HG02884 (cell line): ENCODE measurements around the gene SLC26A6.

Experiments
- ATAC-seq: cut with Tn5 transposase; IDR thresholded peaks from one replicate; pipeline ENCODE4 v1.9.1; 2021; ENCODE audit warnings: mild to moderate bottlenecking, moderate library complexity; ENCODE audit not compliant: unreplicated experiment

The SLC26A6 gene

DNA sequence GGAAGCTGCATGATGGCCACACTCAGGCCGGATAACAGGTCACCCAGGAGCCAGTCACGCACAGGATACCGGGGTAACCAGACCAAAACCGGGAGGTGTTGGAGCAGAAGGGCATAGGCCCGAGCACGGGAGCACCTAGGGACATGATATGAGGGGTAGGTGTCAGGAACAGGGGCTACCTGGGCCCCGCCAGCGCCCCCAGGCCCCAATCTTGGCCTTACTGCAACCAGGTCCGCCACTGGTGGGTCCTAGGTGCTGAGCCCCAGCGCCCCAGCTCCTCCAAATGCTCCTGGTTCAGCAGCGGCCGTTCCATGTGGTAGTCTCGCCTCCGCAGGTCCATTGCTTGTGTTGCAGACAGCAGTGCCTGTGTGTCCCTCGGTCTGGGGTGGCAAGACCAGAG is 2.0 kb downstream of the SLC26A6 start:
- ATAC-seq: no peak

DNA sequence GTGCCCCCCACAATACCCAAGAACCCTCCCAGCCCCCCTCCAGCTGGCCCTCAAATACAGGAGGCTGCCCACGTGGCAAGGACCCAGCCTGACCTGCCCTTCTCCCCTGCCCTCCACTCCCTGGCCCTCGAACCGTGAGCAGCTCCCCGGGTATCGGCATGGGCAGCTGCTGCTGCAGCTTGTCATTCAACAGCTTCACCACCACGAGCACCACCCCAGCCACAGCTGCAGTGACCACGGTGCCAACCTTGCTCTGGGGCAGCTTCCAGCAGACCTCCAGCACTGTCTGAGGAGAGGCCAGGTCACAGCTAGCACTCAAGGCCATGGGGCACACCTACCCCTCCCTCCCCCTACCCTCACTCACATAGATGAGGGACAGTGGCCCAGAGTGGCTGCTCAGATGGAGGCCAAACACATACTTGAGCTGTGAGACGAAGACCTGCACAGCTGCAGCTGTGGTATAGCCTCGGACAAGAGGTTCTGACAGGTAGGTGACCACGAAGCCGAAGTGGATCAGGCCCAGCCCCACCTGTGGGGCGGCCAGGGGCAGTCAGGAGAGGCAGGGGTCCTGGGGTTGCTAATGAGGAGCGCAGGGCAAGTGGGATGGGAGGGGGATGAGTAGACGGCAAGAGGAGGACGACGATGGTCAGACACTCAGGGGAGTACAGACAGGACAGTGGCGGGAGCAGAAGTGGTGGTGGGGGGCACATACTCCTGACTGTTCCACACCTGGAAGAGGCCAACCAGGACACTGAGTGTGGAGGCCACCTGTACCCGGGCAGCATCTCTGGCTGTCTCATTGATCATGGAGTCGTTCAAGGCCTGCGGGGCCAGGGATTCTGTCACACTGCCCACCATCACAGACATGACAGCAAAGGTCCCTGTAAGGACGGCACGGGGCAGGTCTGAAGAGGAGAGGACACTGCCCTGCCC is 3.5 kb downstream of the SLC26A6 start:
- no peak for ATAC-seq

DNA sequence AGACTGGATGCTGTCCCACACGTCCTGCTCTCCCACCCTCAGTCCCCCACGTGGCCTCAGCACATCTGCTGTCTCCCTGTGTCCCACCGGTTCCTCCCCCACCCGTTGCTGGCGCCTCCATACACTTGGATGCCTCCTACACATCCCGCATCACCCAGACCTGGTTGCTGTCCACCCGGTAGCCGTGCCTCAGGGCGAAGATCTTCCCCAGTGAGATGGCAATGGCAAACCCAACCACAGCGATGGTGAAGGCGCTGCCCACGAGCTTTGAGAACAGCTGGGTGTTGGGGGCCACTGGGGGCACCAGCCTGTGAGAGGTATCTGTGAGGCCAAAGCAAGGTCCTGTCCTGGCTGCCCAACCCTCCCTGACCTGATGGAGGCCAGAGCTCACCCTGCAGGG is 4.4 kb downstream of the SLC26A6 start:
- no peak for ATAC-seq

DNA sequence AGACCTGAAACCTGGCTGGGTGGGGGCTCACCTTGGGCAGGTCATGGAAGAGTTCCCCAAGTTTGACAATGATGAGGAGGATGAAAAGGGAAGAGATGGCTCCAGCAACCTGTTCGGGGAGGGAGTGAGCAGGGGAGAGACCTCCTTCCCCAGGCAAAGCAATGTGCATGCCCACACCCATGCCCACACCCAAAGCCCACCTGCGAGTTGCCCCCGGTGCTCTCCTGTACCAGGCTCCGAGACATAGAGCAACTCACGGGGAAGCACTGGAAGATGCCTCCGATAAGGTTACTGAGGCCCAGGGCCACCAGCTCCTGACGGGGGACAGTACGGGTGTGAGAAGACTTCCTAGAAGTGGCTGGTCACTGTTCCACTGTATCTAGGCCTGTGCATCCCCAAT is 4.9 kb downstream of the SLC26A6 start:
- ATAC-seq: no peak

DNA sequence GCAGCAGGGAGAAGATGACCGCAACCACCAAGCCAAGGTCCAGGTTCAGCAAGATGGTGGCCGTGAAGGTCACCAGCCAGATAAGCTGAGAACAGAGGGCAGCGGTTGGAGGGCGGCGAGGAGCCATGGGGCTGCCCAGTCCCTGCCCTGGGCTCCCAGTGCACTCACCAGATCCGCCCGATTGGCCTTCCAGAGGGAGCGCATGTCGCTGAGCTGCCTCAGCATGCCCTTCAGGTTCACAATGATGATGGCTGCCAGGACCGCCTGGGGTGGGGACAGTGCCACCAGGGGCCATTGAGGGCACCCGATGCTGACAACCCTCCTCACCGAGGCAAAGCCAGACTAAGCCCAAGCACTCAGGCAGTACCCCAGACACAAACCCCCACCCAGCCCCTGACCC is 5.4 kb downstream of the SLC26A6 start:
- no peak for ATAC-seq

DNA sequence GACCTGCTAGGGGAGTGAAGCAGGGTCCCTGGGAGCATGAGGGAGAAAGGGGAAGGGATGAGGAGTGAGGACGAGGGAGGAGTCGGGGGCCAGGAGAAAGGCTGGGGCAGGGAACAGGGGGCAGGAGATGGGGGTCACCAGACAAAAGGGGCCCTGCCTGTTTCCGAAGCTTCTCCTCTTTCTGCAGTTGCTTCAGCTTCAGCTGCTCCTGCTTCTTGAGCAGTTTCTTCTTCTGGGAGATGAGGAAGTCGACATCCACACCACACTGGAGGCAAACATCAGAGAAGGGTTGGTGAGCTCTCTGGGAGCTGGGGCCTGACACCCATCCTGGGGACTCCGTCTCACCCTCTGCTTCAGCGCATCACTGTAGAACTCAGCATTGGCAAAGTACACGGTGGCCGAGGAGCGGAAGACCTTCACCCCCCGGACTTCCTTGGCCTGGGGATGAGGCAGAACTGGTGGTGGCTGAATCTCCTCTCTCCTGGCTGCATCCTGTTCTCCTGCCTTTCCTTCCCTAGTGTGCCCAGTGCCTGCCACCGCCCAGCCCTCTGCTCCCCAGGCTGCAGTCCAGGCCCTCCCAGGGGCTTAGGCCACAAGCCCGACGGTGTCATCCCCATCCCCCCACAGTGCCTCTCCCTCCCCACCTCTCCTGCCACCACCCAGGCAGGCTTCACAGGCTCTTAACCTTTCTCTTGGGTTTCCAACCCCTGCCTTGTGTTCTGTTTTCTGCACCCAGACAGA is 6.8 kb downstream of the SLC26A6 start:
- no peak for ATAC-seq

DNA sequence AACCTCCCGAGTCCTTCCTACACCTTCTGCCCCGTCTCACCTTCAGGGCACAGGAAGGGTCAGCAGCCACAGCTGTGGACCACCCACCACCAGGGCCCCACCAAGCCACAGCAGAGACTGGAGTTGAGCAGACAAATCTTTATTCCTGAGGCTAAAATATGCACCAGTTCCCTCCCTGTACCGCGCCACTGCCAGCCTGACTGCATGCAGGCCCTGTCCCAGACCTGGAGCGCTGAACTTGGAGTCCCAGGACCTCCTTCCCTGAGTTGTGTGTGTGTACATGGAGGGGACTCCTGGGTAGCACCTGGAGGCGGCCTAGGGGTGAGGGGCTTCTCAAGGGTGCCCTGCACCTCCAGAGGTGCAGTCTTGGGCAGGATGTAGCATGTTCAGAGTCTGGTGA is 9.7 kb downstream of the SLC26A6 start:
- ATAC-seq: no peak

DNA sequence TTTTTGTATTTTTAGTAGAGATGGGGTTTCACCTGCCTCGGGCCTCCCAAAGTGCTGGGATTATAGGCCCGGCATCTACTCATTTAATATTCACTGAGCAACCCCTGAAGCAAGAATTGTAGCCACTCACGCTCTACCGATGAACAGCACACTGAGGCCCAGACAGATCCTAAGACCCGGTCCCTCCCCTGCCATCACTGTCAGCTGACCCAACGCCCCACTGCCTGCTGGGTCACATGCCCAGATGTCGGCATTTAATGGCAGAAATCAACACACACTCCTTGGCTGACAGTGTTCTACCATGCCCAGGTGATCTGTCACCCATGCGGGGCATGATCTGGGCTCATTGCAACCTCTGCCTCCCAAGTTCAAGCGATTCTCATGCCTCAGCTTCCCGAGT is 10.5 kb downstream of the SLC26A6 start:
- ATAC-seq: no peak

DNA sequence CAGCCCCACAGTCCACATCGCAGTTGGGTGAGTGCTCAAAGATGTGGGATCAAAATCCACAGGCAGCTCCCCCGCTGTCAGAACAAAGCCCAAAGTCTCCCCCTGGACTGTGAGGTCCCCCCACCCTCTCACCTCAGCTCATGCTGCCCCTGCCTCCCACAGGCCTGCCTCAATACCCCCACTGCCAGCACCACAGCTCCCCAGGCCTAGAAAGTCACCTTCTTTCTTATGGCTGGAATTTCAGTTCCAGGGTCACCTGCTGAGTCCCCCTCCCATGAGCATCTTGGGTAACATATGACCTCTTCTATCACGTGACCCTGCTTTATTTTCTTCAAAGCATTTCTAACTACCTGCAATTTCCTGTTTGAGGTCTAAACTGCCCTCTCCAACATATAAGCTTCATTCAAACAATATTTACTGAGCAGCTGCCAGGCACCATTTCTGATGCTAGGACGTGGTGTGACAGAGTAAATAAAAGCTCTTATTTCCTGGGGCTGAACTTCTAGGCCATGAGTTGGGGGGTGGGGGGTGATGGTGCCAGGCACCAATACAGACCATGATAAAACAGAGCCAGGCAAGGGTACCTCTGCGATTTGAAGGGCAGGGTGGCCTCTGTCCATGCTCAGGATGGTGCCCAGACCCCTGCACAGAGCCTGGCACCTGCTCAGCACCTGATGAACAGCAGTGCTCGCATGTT is 11.3 kb downstream of the SLC26A6 start:
- no peak for ATAC-seq

DNA sequence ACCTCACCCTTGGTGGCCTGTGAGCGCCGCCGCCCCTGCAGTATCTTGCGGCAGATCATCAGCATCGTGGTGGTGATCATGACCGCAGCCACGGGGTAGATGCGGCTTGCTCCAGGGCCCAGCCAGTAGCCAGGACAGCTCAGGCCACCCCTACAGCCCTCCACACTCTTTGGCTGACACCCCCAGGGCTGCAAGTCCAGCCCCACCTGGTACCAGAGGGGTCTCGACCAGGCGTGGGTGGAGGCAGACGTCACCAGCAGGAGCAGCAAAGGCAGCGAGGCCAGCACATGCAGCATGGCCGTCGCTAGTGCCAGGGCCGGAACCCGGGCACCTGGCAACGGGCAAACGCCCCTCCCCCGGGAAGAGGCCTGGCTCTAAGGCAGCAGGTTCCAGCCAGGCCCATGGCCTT is 13.8 kb downstream of the SLC26A6 start, which contains the start of gene TMEM89:
Gene TMEM89, minus strand, starts transcription at position 309 of the 409 bp plus-strand sequence. Its CDS starts 13 bp downstream, at position 296.
- no peak for ATAC-seq

DNA sequence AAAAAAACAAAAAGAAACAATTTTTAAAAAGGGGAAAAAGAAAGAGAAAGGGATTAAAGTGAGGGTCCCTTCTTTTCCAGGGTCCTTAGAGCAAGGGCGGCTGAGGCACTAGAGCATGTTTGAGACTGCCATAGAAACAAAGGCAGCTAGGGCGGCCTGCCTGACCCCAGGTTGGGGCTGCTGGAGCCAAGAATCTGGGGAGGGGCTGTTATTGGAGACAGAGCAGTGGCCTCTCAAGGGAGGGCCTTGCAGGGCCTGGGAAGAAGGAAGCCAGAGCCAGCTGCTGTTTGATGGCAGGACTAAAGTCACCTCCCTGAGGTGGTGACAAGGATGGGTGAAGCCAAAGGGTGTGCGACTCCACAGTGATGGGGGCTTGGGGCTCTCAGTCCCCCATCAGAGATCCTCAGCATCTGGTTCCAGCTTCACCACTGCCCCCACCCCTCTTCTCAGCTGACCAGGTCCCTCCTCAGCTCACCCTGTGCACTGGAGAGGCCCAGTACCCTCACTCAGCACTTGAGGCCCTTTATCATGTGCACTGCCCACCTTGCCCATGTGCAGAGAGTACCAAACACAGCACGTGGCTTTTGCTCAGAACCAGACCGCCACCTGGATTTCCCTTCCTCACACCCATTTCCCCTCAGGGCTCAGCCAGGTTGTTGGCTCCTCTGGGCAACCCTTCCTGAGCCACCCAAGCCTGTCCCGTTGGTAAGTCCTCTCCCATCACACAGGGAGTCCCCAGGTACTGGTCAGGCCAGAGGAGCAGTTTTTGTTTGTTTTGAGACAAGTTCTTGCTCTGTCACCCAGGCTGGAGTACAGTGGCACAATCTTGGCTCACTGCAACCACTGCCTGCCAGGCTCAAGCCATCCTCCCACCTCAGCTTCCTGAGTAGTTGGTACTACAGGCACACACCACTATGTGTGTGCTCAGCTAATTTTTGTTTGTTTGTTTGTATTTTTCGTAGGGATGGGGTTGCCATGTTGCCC is 15.4 kb downstream of the SLC26A6 start:
- ATAC-seq: no peak

DNA sequence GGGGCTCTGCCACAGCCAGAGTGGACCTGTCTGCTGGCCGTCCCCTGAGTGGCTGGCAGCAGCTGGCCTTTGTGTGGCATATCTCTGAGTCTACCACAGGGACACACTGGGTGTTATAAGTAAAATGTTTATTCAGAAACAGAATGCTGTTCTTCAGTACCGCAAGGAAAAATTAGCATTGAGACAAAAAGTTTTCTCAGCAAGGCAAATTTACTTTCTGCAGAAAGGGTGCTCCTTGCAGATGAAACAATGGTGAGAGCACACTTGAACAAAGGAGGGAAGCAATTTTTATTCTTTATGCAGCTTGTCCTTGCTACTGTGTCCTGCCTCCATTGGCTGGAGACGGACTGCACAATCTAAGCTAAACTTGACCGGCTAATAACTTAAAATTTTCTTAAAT is 17.7 kb downstream of the SLC26A6 start:
- ATAC-seq: no peak

DNA sequence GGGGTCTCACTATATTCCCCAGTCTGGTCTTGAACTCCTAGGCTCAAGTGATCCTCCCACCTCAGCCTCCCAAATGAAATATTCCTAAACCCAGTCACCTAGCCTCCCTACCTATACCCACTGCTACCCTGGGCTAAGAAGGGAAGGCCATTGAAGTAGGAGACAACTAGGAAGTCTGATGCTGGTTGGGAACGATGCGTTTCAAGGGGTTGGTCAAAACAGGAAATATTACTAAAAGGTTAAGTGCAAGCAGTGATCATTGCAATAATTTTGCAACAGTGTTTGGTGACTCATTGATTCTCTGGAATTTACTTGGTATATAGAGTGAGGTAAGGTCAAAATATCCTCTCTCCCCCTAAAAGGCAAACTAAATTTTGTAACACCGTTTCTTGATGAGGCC is 21.2 kb downstream of the SLC26A6 start:
- ATAC-seq: no peak

DNA sequence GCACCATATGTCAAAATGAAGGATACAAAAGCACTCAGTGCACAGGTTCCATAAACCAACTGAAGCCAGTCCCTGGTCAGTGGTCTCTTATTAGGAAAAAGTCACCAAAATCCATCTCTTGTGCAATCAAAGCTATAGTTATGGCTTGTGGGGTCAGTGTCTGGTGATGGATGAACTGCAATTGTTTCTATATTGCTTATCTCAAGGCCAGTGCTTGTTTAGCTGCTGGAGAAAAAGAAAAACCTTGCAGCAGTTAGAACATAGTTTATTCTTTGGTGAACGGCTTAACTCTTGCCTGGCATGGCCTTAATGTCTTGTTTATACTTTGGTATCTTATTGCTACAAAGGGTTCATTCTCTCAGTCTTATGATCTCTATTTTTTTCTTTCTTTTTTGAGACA is 23.0 kb downstream of the SLC26A6 start:
- ATAC-seq: no peak

DNA sequence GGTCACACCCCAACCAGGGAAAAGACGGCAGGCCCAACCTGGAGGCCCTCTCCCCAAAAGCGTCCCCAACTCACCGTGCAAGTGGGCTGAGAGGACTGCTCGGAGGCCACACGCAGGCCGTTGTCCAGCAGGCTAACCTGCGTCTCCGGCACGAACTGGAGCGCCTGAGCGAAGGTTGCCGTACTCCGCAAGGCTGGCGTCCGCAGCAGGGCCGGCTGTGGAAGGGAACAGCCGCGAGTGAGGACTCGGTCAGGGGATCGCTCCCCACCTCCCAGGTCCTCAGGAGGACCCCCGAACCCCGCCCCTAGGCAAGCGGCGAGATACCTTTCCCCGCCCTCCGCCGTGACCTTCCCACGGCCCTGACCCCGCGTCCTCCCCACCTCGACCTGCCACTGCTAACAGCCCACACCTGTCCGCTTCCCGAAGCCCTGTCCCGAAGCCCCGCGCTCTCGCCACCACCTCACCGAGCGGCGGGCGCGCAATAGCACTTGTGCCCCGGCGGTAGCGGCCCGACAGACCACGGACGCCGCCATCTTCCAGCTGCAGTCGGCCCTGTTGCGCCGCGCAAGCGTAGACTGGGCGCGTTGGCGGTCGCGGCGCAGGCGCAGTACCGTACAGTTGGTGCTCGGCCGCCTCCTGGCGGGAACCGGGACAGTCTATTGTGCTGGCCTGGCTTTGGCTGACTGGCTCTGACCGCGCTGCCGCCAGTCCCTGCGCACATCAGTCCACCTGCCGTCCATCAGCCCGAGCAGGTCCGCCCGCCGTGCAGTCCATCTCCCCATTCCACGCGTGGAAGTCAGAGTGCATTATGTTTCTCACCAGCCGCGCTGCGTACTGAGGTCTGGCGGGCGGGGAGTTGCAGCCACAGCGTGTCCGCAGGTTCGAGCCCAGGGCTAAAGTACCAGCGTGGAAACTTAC is 25.9 kb downstream of the SLC26A6 start, which contains the start of gene UQCRC1:
Gene UQCRC1, minus strand, starts transcription at position 559 of the 918 bp plus-strand sequence. Its CDS starts 26 bp downstream, at position 533.
- peak; percentile 92 for ATAC-seq

DNA sequence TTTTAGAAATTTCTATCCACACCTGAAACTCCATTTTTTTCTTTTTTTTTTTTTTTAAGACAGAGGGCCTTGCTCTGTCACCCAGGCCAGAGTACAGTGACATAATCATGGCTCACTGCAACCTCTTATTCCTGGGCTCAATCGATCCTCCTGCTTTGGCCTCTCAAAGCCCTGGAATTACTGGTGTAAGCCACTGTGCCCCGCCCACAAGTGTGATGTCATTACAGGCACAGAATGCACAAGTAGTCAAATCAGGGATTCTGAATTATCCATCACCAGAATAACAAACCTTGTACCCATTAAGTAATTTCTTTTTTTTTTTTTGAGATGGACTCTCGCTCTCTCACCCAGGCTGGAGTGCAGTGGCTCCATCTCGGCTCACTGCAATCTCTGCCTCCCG is 27.7 kb downstream of the SLC26A6 start:
- ATAC-seq: no peak

DNA sequence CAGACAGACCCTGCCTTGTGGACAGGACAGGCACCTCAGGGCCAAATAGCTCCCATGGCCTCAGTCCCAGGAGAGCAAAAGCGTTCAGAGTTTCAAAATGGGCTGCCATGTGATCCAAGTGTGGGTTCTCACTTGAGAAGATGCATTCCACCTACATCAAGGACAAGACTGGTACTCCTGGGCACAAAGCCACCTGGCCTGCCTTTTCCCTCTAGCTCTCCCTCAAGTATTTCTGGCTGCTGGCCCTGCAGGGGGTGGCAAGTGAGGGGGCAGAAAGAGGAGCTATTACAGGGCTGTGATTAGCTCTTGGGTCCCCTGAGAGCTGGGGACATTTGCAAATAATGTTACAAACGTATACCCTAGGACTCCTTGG is 33.7 kb downstream of the SLC26A6 start:
- ATAC-seq: no peak

DNA sequence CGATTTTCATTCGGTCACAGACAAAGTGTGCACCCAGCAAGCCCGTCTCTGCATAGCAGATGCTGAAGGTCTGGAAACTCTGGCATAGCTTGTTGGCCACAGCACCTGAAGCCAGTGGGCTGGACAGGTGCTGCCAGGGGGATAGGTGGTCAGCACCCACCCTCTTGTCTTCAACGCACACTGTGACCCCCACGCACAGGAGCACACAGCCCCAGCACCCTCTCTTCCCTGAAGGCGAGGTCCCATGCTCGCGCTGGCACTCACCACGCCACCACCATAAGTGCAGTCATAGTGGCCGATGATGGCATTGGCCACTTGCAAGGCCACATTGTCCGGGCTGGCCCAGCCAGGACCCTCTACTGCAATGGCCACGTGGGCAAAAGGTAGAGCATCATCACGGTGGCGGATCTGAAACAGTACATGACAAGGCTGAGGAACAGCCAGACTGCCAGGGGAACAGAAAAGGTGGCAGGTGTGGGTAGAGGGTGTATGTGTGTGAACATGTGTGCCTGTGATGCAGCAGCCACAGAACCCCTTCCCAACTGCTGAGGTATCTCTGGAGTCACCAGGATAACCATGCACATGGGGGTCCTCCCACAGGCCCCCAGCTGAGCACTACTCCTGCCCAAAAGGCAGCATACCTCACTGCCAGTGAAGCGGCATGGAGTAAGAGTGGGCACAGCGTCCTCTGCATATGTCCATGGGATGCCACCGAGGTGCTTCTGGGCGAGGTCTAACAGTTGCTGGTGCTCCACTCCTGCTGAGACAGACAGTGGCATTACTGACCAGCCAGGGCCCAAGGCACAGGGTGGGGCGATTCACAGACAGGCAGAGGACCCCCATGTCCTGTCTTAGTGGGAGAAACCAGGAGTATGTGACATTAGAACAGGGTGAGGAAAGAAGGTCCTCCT is 34.3 kb downstream of the SLC26A6 start:
- ATAC-seq: no peak
